Stimulated activated naive CD4-positive, alpha-beta T cell (primary cell): ENCODE results near the gene CHST11.

Experiments
- DNase-seq, 6 experiments: peaks; one replicate each; lab custom pipeline; 2025; lab: John Stamatoyannopoulos, UW

The CHST11 gene

DNA sequence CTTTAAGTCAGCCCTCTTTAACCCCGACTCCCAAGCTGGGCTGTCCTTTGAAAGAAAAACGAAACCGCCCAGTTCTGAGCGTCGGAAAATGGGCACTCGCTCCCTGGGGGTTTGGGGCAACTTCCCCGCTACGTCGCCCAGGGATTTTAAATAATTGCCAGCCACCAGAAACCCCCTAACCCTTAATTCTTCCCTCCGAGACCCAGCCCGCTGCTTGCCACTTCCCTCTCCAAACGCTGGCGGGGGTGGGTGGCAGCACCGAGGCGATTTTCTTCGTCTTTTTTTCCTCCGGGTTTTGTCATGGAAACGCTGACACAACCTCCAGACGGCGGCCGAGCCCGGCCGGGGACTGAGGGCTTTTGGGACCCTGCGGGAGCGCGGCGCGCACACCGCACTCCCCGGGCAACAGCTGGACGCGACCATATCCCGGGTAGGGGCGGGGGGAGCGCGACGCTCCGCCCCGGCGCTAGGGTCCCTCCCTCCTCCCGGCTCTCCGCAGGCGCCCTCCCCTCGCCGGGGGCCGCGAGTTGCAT lies at the start of gene CHST11:
TSS of gene CHST11 (plus strand) at position 532 of the 533 bp plus-strand sequence.
- DNase-seq, result peak; percentile 37 to 70 (median 58)

DNA sequence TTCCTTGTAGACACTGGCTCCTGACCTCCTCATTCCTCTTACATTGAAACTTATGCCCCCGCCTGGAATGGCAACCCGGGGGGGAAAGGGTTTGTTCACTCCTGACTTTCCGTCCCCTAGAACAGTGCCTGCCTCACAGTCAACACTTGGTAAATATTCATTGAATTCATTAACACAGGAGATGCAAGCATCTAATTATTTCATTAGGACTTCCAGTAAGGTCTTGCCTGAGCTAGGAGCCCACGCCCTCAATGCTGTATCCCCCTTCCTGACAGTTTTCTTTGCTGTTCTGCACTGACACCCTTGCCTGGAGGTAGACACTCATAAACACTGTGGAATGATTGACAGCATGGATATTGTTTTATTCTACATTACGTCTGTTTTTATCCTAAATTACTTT lies 49.3 kb upstream of the CHST11 start:
- DNase-seq, result no peak

DNA sequence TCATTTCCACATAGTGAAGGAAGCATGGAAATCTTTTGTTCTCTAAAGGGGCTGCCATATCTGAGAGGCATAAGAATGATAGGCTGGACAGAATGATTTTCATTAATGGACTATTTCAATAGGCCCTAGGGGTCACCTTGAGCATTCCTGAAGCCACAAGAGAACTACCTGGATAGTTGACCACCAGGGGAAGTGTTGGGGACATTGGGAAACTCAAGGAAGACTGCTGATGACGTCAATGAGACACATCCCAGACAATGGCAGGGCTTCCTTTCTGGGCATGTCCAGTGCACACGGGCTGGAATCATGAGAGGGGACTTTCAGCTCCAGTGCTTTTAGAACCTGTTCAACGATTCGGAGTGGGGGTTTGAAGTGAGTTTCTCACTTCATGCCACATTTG lies 48.8 kb upstream of the CHST11 start:
- no peak for DNase-seq

DNA sequence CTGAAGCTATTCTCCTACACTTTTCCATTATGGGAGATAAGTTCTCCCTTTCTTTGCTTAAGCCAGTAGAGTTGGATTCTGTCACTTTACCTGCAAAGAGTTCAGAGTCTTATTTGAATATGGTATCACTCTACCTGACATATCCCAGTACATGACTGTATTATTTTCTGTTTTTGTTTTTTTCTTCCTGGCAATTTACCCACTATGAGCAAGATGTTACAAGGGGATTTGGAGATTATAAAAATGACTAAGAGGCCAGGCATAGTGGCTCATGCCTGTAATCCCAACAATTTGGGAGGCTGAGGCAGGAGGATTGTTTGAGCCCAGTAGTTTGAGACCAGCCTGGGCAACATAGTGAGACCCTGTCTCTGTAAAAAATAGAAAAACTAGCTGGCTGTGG lies 46.4 kb upstream of the CHST11 start:
- DNase-seq, result no peak

DNA sequence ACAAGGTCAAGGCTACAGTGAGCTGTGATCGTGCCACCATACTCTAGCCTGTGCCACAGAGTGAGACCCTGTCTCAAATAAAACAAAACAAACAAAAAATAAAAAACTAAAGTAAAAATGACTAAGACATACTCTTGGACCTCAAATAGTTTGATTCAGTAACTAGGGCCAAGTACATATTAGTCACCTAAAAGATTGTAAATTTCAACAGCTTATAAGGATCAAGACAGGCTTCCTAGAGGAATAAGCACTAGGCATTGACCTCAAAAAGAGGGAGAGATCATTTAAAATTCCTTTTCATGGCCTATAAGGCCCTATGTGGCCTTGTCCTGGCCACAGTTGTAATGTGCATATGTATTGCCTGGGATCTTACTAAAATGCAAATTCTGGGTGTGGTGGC lies 46.0 kb upstream of the CHST11 start:
- DNase-seq, result no peak

DNA sequence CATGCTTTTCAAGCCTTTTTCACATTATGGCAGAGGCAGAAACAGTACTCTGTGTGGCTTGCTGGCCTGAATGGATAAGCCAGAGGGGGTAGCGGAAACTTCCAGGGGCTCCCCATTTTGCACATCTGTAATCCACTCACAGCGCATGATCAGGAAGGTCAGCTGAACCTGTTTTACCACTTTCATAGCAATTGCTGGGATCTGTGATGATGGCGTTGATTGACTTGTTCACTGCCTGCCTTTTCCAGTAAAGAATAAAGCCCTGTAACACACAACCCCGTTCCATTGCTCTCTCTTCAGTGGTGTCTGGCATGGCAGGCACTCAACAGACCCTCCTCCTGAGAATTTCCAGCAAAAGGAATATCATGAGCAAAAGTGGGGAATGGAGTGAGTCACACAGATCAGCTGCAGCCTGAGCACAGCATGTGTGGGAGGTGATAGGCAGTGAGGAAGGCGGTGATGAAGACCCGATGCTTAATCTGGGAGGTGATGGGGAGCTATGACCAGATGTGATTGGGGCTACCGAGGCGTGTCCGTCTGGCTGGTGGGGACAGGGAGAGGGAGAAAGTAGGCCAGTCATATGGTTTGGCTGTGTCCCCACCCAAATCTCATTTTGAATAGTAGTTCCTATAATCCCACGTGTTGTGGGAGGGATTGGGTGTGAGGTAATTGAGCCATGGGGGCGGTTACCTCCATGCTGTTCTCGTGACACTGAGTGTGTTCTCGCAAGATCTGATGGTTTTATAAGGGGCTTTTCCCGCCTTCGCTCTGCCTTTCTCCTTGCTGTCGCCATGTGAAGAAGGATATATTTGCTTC lies 44.7 kb upstream of the CHST11 start:
- DNase-seq, result no peak

DNA sequence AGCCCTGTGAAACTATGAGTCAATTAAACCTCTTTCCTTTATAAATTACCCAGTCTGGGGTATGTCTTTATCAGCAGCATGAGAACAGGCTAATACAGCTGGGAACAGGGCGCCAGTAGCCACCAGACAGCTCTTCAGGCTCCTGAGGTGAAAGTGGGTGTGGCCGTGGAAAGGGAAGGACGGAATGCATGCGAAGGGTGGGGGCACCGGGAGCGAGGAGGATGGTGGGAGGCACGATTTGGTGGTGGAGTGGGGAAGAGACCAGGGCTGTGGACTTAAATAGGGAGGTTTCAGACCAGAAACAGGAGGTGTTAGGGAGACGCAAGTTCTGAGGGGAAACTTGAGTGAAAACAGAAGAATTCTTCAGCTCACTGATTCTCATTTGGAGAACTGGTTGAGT lies 44.1 kb upstream of the CHST11 start:
- no peak for DNase-seq

DNA sequence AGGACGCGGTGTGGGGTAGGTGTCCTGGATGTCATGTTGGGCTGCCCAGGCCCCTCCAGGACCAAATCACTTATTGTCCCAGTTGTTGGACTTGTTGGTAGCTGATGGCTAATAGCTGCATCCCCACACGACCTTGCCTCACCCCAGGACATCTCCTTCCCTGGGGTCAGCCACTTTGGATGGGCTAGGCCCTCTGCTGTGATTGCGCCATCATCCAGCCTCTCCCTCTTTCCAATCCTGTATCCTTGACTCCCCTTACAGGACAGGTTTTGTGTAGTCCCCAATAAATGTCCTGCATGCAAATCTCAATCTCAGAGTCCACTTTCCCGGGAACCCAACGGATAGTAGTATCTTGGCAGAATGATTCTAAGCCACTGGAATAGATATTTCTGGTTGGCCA lies 43.4 kb upstream of the CHST11 start:
- DNase-seq, result no peak

DNA sequence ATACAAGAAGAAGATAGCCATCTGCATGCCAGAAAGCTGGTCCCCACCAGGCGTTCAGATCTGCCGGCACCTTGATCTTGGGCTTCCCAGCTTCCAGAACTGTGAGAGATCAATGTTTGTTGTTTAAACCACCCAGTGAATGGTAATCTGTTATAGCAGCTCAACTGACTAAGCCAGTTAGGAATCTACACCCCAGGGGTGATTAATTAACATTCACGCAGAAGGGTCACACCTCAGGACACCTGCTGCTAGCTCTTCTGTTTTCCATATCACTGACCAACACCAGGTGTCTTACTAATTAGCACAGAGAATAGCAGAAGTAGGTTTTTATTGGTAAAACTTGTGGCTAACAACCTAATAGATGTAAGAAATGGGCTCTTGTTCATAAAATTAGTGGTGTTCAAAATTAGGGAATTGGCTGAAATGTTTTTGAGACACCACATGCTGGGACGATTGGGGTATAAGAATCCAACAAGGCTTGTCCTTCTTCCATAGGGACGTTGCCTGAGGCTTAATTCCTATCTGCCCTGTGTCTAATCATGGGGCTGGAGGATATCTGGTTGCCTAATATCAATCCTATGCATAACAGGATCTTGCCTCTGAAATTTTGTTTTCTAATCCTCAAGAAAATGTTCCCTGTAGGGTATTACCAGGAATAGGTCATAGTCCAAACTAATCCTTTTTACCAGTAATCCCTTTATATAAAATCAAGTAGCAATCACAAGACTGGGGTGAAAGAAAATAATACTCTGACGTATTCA lies 42.0 kb upstream of the CHST11 start:
- no peak for DNase-seq

DNA sequence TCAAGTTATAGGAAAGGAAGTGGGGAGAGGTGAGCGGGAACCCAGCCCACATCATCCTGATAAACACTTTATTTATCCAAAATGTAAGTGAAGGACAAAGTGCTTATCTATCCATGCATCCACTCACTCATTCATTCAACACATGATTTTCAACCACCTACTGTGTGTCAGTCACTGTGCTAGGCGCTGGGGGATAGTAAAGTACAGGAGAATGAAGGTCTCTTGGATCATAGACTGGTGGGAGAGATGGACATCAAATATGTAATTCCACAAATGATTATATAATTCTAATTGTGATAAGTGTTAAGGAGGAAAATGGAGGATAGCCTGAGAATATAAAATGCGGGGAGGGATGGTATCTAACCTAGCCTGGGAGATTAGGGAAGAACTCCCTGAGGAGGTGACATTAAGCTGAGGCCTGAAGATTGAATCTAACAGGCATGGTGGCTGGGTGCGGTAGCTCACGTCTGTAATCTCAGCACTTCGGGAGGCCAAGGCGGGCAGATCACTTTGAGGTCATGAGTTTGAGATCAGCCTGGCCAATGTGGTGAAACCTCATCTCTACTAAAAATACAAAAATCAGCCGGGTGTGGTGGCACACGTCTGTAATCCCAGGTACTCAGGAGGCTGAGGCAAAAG lies 41.3 kb upstream of the CHST11 start:
- no peak for DNase-seq

DNA sequence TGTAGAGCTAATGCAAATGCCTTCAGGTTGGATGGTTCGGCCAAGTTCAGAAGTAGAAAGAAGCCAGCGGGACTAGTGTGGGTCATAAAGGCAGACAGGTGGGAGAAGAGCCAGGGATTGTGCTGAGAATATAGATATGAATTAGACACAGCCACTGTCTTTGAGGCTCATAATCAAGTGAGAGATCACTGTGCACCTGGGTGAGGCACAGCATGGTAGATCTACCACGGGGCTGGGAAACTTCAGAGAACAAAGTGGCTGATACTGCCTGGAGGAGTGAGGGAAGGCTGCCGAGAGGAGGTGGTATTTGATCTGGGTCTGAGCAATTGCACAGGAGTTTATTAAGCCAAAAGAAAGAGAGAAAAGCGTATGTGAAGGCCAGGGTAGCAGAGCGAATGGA lies 40.6 kb upstream of the CHST11 start:
- DNase-seq, result no peak

DNA sequence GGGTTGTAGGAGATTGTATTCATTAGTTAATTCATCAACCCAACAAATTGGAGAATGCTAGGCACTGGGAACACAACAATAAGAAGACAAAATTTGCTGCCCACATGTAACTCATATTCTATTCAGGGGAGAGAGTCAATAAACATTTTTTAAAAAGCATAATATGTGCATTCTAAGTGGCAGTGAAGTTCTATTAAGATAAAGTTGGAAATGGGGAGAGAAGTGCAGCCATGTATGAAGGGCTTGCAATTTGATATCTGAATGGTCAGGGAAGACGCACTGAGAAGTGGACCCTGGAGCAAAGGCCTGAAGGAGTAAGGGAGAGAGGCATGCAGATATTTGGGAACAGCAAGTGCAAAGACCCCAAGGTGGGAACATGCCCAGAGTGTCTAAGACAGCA lies 40.2 kb upstream of the CHST11 start:
- DNase-seq, result no peak

DNA sequence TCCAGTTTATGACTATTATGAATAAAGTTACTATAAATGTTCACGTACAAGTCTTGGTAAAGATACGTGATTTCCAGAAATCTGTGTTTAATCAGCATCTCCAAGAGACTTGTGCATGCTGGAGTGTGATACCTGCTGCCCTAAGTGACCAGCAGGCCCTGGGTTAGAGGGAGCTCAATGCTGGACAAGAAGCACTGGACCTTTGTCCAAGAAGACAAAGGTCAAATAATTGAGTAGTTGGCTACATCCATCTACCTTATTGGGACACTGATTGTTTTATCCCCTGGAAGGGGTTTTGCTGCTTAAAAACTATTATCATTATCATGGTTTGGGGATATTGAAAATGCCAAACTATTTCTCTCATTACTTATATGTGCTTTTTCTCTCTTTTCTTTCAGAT lies 37.0 kb upstream of the CHST11 start:
- DNase-seq, result no peak

DNA sequence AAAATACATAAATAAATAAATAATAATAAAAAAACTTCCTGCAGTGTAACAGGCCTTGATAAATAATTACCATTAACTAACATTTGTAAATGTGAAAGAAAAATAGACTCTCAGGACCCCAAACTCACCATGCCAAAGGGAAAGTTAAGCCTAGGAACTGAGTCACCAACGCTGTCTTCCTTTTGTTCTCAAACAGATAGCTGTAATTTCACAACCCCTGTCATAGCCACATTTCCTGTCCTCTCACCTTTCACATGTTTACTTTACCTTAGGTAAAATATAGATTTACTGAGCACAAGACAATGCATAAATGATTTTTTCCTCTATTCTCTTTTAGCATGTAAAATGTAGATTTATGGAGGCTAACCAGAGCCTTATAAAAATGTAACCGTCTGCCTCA lies 35.9 kb upstream of the CHST11 start:
- no peak for DNase-seq

DNA sequence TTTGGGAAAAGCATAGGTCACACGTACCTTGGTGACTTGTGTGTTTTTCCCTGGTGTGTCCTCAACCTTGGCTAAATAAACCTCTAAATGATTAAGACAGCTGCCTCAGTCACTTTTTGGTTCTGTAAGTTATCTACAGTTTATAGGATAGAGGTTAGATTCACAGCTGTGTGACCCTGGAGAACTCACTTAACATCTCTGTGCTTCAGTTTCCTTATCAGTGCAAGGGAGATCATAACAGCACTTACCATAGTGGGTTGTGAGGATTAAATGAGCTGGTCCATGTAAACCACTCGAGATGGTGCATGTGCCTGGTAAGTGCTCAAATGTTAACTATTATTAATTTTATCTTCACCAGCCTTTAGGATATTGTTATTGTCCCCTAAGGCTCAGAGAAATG lies 35.4 kb upstream of the CHST11 start:
- DNase-seq, result no peak

DNA sequence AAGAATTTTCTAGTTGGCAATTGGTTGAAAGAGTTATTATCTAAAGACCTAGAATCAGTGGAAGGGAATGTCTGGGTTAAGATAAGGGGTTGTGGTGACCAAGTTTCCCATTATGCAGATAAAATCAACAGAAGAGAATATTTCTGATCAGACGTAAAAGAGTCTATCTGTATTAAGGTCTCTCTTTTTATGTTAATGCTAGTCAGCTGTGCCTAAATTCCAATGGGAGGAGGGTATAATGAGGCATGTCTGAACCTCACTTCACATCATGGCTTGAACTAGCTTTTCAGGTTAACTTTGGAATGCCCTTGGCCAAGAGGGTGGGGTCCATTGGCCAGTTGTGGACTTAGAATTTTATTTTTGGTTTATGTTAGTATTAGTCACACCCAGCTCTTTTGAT lies 34.3 kb upstream of the CHST11 start:
- no peak for DNase-seq

DNA sequence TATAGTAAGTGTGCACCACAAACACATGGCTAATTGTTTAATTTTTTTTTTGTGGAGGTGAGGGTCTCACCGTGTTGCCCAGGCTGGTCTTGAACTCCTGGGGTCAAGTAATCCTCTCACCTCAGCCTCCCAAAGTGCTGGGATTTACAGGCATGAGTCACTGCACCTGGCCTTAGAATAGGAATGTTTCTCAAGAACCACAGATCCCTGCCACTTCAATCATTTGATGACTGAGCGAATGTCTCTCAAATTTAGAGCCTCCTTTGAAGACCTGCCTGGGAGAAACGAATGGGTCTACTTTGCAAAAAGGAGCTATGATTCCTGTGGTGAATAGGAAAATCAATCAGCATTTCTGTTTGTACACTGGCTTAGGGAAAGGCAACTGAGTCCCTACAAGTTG lies 33.5 kb upstream of the CHST11 start:
- DNase-seq, result no peak

DNA sequence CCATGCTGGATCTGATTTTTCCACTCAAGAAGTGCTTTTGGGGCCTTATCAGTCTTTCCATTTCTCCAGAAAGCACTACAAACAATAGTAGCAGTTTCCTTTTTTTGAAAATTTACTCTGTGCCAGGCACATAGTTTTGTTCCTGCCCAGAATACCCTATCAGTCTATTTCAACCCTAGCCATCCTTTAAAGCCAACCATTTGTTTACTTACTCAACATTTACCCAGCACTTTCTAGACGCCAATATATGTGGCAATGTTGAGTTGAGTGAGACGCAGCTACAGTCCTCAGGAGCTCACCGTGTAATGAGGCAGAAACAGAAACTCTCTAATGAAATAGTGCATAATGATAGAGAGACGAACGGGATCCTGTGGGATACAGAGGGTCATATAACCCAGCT lies 32.9 kb upstream of the CHST11 start:
- DNase-seq, result no peak

DNA sequence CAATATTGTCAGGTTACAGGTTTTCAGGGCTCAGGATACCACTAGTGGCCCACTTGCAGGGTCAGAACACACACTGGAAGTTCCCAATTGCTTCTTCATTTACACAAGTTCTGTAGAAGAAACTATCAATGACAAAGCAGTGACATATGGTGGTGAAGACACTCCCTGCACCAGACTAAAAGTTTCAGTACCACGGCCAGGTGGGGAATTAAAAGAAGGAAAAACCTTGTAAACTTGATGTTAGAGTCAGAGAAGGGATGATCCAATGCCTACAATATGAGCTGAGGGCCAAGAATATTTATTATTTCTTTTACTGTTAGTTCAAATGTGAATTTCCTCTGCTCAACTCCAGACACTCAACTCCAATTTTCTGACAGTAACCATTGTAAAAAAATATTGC lies 31.8 kb upstream of the CHST11 start:
- DNase-seq, result no peak

DNA sequence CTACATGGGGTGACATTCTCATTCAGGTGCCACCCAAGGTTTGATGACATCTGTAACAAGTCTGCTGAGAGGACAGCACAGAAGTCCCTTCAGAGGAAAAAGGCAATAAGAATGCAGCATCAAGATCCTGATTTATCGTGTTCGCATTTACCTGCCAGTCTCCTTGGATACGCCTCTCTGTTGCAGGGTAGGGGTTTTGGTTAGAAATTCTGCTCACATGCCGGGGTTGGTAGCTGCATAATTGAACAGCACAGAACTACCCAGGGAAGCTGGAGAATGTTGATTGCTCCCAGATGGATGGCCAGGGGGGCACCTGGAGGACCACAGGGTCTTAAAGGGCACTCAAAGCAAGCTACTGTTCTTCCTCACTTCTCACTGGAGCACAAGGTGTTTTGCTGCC lies 31.1 kb upstream of the CHST11 start:
- DNase-seq, result no peak

DNA sequence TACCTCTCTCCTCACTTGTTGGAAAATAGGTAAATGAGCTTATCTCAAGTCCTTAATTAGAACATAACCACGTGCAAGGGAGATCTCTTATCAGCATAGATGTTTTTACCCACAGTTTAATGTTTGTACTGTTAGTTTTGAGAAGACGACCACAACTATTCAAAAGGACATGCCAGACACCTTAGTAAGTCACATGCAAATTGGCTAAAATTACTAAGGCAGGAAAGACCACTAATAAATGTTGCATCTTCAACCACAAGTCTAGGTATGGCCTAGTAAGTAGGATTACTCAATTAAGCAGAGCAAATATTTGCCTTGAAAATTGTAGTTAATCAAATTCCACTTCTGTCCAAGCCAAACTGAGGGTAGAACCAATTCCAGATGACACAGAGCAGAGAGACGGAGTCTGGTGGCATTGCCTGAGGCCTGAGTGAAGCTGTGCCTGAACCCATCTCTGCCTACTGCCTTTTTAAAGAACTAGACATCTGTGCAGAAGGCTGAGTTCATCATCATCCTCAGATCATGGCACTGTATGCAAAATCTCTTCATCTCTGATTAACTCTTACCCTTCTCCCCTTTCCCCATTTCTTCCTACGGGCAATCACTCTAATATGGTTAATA lies 29.7 kb upstream of the CHST11 start:
- DNase-seq, result no peak

DNA sequence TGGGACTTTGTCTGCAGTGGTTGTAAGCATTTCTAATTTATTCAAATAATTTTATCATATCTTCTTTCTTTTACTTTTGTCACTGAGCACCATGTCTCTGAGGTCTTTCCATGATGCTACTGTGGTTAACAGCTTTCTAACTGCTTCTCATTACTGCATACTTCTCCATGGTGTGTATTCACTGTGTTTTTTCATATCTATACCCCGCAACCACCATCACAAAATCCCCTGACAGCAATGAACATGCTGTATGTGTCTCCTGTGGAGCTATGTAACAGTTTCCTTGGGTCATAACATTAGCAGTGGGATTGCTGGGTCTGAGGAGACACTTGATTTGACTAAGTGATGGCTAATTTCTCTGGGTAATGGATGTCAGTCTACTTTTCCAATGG lies 29.2 kb upstream of the CHST11 start:
- DNase-seq, result no peak
